Testis (tissue), 2 donors: ENCODE measurements around the gene SHCBP1L.

Source experiments
- POLR2A ChIP-seq: fragments of 450-650 bp; IDR thresholded peaks from one replicate; pipeline ENCODE4 v1.6.1; 2017; ENCODE audit warnings: antibody characterized with exemption, mild to moderate bottlenecking, moderate library complexity
- TF ChIP-seq, protein P1 (sequence below), 3 experiments: fragments of 450-650 bp in 2 of 3; fragments of 200-600 bp in 1 of 3; sonication (generic) in 1 of 3; IDR thresholded peaks; one replicate each; pipeline ENCODE4 v1.5.1; 2016 to 2019; ENCODE audit warnings: antibody characterized with exemption in 3 of 3, mild to moderate bottlenecking in 2 of 3, moderate library complexity in 1 of 3

DNA sequence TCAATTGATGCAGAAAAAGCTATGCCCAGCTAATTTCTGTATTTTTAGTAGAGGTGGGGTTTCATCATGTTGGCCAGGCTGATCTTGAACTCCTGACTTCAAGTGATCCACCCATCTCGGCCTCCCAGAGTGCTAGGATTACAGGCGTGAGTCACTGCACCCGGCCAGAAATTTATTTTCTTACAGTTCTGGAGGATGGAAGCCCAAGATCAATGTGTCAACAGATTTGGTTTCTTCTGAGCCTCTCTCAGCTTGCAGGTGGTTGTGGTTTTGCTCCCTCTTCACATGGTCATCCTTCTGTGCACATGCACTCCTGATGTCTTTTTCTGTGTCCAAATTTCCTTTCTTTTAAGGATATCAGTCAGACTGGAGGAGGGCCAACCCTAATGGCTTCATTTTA is 35.6 kb downstream of the SHCBP1L start:
- TF ChIP-seq, protein P1, sequence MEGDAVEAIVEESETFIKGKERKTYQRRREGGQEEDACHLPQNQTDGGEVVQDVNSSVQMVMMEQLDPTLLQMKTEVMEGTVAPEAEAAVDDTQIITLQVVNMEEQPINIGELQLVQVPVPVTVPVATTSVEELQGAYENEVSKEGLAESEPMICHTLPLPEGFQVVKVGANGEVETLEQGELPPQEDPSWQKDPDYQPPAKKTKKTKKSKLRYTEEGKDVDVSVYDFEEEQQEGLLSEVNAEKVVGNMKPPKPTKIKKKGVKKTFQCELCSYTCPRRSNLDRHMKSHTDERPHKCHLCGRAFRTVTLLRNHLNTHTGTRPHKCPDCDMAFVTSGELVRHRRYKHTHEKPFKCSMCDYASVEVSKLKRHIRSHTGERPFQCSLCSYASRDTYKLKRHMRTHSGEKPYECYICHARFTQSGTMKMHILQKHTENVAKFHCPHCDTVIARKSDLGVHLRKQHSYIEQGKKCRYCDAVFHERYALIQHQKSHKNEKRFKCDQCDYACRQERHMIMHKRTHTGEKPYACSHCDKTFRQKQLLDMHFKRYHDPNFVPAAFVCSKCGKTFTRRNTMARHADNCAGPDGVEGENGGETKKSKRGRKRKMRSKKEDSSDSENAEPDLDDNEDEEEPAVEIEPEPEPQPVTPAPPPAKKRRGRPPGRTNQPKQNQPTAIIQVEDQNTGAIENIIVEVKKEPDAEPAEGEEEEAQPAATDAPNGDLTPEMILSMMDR (IDR thresholded peaks at IDR 0.05): no peak
- no peak for TF ChIP-seq POLR2A
